T-helper 1 cell (primary cell): ENCODE data around the gene CACNA2D2.

Experiments
- DNase-seq, 5 donors: peaks; one replicate each; pipeline ENCODE4 v3.0.0-alpha.2; 2012 to 2020

Gene CACNA2D2

DNA sequence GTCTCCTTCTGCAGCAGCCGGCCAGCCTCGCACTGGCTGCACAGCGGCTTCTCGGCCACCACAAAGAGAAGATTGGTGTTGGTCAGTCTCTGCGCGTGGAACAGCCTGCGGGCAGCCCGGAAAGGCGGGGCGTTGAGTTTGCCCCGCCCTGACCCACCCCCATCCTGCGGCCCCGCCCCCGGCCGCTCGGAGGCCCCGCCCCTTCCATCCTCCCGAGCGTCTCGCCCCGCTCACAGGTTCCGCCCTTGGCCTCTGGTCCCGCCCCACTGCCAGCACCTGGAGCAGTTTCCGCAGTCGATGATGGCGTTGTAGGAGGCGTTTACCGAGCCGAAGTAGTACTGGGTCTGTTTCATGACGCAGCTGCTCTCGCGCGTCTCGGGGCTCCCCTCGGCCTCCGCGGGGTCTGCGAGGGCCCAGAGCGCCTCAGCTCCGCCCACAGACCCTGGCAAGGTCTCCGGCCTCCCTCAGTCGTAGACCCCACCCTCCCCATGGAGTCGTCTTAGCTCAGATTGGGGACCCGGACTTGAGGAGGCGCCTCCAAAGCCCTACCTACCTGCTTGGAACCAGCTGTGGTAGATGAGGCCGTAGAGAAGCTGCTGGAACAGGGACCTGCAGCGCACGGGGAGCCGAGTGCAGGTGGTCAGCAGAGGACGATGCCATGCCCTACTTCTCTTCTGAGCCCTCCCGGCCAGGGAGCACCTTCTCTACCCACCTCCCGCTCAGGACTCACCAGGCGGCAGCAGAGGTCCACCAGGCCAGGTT, 138.2 kb downstream of the CACNA2D2 start:
- peak; percentile 93 to 95 (median 94) for DNase-seq

GRCh38 chr3:50364573-50365079, 138.8 kb downstream of the CACNA2D2 start:
- no peak for DNase-seq

- no peak for DNase-seq
These were observed 143.7 kb downstream of the CACNA2D2 start for GRCh38 chr3:50359760-50360110.

DNA sequence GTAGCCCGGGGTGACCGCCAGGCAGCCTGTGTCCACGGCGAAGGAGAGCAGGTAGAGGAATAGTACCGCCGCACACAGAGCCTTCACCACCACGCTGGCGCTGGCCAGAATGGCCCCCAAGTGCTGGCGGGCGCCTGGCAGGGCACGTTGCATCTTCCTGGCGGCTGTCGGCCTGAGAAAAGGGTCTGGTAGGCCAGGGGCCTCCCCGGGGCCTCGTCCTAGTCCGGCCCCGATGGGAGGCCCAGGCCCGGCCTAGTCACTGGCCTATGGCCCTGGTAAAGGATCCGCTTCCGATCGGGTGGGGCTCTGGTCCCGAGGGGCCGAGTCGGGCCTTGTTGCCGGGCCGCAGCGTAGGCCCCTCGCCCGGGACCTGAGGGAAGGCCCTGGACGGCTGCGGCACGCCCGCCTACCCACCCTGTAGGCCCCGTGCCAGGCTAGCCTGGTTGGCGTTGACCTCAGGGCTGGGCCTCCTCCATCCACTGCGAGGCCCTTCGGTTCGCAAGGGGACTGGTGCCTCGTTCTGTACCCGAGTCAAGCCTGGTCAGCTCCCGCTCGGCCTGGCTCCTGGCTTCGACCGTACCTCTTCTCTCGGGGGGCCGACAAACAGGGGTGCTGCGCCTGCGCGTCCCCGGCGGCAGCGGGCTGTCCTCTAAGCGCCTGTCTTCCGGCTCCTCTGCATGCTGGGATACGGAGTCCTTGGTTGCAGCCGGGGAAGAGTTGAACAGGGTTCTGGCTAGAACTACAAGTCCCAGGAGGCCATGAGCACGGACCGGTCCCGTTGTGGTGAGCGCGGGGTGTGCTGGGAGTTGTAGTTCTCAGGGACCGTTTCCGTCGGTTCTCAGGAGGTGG, 144.3 kb downstream of the CACNA2D2 start, which contains the start of gene TMEM115:
TMEM115 (minus strand) TSS at position 611 of the 849 bp plus-strand sequence; CDS start at position 153, 458 bp downstream.
- peak; percentile 90 to 97 (median 96) for DNase-seq

DNA sequence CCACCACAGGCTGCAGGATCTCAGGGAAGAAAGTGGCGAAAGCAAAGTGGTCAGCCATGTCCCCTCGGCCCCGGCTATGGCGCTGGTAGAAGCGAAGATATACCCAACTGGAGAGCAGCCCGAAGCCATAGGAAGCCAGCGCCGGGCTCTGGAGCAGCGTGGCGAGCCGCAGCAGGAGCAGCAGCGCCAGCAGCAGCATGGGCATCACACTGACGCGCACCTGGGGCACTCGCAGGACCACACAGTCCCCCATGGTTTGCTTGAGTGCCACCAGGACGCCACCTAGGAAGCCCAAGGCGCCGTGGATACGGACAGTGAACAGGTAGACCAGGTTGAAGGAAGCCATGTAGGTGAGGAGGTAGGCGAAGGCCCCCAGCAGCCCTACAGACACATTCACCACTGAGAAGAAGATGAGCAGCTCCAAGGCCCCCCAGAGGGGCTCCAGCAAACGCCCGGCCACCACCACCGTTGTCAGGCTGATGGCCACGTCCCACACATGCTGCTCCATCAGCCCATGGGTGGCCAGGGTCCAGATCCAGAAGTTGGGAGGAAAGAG, 145.0 kb downstream of the CACNA2D2 start:
- no peak for DNase-seq

DNA sequence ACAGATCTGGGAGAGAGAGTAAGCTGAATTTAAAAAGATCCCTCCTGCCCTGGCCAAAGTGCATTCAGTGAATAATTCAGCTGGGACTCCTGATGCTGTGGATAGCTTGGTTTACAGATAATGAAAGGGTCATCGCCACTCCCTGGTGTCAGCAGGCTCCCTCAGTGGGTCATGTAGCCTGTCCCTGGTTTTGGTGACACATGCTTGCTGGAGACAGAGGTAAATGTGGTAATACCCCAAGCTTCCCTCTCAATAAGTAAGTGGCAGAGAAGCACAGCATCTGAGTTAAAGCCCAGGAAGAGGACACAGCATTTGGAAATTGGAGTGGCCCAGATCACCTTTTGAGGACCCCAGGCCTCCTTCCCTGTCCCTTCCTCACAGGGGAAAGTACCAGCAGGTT, 146.0 kb downstream of the CACNA2D2 start:
- DNase-seq, result no peak

- no peak for DNase-seq
These were observed 146.9 kb downstream of the CACNA2D2 start for GRCh38 chr3:50356553-50356952.

- DNase-seq, result no peak
These were observed 147.4 kb downstream of the CACNA2D2 start for GRCh38 chr3:50355829-50356552.

- DNase-seq, result no peak
These were observed 148.6 kb downstream of the CACNA2D2 start for GRCh38 chr3:50354850-50355249.

DNA sequence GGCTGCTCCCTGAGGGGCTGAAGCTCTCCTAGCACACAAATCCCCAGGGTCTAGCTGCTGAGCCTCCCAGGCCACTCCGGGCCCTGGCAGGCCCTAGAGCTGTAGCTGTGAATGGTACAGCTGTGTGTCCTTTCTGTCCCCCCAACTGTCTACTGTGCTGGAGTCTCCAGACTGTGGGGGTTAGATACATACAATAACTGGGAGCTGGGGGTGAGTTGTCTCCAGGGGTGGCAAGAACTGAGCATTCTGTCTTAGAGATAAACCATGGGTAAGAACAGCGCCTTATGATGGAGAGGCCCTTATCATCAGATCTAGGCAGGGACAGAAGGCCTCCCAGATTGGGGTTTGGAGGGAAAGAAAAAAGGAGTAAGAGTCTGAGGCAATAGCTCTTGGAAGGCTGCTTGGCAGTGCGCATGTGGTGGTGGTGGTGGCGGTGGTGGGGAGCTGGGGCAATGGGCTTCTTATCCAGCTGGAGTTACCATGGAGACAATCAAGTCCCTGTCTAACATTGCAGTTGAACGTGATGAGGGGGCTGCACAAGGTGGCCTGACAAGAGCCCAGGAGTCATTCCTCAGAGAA, 149.2 kb downstream of the CACNA2D2 start:
- no peak for DNase-seq

DNA sequence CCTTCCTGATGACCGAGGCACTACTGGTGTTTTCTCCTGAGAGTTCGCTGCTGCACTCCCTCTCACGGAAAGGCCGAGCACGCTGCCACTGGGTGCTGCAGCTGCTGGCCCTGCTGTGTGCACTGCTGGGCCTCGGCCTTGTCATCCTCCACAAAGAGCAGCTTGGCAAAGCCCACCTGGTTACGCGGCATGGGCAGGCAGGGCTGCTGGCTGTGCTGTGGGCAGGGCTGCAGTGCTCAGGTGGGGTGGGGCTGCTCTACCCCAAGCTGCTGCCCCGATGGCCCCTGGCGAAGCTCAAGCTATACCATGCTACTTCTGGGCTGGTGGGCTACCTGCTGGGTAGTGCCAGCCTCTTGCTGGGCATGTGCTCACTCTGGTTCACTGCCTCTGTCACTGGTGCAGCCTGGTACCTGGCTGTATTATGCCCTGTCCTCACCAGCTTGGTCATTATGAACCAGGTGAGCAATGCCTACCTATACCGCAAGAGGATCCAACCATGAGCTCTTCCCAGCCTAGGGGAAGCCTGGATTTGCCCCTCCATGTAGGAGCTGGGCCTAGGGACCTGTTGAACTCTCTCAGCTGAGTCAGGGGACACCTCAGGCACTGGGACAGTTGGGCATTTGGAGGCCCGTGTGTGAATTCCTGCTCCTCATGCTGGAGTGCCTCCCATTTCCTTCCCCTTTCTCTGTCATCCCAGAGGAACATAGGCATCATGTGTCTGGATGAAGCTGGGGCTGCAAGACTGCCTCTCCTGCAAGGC, 150.0 kb downstream of the CACNA2D2 start:
- no peak for DNase-seq

DNA sequence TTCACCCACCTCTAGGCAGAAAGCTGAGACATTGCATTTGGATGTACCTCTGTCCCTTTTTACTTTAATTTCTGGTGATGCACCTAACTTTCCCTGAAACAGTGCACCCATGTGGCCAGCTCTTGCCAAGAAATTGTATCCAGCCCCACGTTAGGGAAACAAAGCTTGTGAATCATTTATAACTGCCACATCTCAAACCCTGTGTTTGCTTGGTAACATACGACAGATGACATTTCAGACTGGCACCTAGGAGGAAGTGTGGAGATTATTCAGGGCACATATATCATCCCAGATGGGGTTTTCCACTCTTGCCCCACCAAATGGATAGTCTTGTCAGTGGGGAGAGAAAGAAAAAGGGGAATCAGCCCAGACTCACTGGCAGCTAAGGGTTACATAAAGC, 150.7 kb downstream of the CACNA2D2 start:
- no peak for DNase-seq

DNA sequence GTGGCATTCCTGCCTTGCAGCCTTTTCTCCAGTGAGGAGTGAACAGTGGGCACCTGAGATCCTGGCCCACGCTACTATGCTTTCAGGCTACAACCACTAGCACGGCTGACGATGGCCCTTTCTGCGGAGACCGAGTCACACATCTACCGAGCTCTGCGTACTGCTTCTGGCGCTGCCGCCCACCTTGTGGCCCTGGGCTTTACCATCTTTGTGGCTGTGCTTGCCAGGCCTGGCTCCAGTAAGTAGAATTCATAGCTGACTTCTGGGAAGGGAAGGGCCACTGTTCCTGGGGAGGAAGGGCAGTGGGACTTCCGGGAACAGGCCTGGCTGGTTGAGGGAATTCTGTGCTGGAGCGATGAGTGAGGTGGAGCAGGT, 152.1 kb downstream of the CACNA2D2 start:
- no peak for DNase-seq

DNA sequence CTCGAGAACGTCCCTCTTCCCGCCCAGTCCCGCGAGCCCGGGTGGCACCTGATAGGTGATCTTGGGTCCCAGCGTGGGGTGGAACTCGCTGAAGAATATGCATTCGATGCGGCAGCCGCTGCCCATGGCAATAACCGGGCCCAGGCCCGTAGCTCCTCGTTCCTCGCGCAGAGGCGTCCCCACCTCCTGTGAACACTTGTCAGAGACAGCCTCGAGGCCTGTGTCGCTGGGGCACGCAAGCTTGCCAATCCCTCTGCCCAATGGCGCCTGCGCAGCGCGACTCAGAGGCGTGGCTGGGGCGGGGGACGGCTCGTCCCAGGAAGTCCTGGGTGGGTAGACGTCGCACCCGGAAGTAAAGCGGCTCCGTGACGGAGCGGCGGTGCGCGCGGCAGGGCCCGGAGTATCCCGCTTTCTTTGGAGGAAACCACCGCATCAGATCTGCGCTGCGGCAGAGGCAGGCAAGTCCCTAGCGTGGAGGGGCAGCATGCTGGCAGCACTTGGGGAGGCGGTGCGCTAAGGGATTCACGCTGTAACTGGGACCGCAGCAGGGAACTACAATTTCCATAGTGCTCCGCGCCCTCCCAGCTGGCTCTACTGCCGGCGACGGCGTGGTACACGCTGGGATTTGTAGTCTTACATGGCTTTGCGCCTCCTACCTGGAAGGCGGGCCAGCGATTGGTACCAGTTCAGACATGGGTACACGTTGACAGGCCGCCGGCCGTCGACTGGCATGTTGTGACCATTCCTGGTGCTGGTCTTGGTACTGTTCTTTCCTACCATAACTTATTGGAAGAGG, 152.7 kb downstream of the CACNA2D2 start, which contains the start of the genes CYB561D2 and NPRL2:
CYB561D2 (plus strand) TSS at position 336 of the 796 bp plus-strand sequence. CDS start 572 bp downstream, outside the sequence.
NPRL2 (minus strand) TSS at position 249 of the 796 bp plus-strand sequence; CDS start at position 126, 123 bp downstream.
- peak; percentile 98 to 99 (median 99) for DNase-seq

DNA sequence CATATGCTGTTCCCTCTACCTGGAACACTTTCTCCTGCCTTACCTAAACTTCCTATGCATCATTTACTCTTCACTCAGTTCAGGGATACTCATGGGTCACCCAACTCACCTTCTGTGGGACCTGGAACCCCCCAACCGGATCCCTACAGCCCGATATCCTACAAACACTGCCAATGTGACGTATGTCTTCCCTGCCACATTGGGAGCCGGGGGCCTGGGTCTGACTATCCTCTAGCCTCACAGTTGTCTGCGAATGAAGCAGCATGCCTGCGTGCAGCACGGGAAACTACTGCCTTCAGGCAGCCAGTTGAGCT, 153.3 kb downstream of the CACNA2D2 start:
- DNase-seq, result no peak

- peak; percentile 61 to 78 (median 71) for DNase-seq
These were observed 156.1 kb downstream of the CACNA2D2 start for GRCh38 chr3:50347187-50347813.

- peak; percentile 59 to 80 (median 72) for DNase-seq
These were observed 157.7 kb downstream of the CACNA2D2 start, which contains the start of gene ZMYND10 for GRCh38 chr3:50345586-50346234. ZMYND10 (minus strand) TSS chr3:50345732; CDS start chr3:50345579, 153 bp downstream.

- DNase-seq, result no peak
These were observed 158.4 kb downstream of the CACNA2D2 start for GRCh38 chr3:50345008-50345407.
